Spleen (tissue), 11 donors: Measurements from ENCODE around the gene PPIL1. TPM values are rescaled to one million over a fixed set of nuclear protein-coding genes. Genes with fewer than 3 reads are reported as not detected.

Experiments used
- DNase-seq: peaks from one replicate; pipeline ENCODE4 v3.0.0-alpha.2; 2020
- H3K27ac ChIP-seq, 8 donors: fragments of 200-600 bp; sonication (generic) in 7 of 8; 1 replicate in 4 of 8; 2 replicates in 4 of 8; pipeline versions ENCODE4 v1.5.0 to v1.8.0; 2016 to 2021; ENCODE audit warnings: inconsistent platforms in 4 of 8, mild to moderate bottlenecking in 4 of 8, moderate library complexity in 1 of 8
- H3K27me3 ChIP-seq, 7 donors: fragments of 200-600 bp; sonication (generic) in 6 of 7; replicated peaks in 1 of 7; 1 replicate in 4 of 7; 2 replicates in 3 of 7; pipeline versions ENCODE4 v1.5.0 to v1.8.0; 2016 to 2021; ENCODE audit warnings: inconsistent platforms in 3 of 7, mild to moderate bottlenecking in 1 of 7
- H3K36me3 ChIP-seq, 6 donors: fragments of 200-600 bp; sonication (generic) in 5 of 6; 1 replicate in 4 of 6; 2 replicates in 2 of 6; pipeline versions ENCODE4 v1.5.0 to v1.8.0; 2016 to 2021; ENCODE audit warnings: inconsistent platforms in 2 of 6
- H3K4me1 ChIP-seq, 6 donors: fragments of 200-600 bp; sonication (generic) in 5 of 6; 1 replicate in 3 of 6; 2 replicates in 3 of 6; pipeline versions ENCODE4 v1.5.0 to v1.8.0; 2016 to 2021; ENCODE audit warnings: inconsistent platforms in 3 of 6
- H3K4me3 ChIP-seq, 8 donors: fragments of 200-600 bp; sonication (generic) in 7 of 8; 1 replicate in 4 of 8; 2 replicates in 4 of 8; pipeline versions ENCODE4 v1.5.0 to v1.8.0; 2016 to 2021; ENCODE audit warnings: inconsistent platforms in 4 of 8, mild to moderate bottlenecking in 4 of 8, moderate library complexity in 2 of 8
- H3K9me3 ChIP-seq, 8 donors: fragments of 200-600 bp; sonication (generic) in 7 of 8; 1 replicate in 4 of 8; 2 replicates in 4 of 8; pipeline versions ENCODE4 v1.5.0 to v1.8.0; 2016 to 2021; ENCODE audit warnings: inconsistent platforms in 4 of 8
- CTCF ChIP-seq, 11 experiments: fragments of 200-600 bp in 7 of 11; fragments of 450-650 bp in 4 of 11; sonication (generic) in 4 of 11; IDR thresholded peaks in 8 of 11; conservative IDR thresholded peaks in 3 of 11; 1 replicate in 7 of 11; 2 replicates in 4 of 11; pipeline versions ENCODE4 v1.4.0 to v1.8.0; 2016 to 2021; ENCODE audit warnings: antibody characterized with exemption in 11 of 11, inconsistent platforms in 4 of 11, mild to moderate bottlenecking in 1 of 11
- POLR2A ChIP-seq, 3 donors: fragments of 450-650 bp; IDR thresholded peaks; one replicate each; pipeline ENCODE4 v1.5.1; 2017; ENCODE audit warnings: antibody characterized with exemption in 3 of 3, mild to moderate bottlenecking in 1 of 3
- POLR2AphosphoS5 ChIP-seq, 3 donors: sonication (generic); formaldehyde crosslinking; IDR thresholded peaks; one replicate each; pipeline ENCODE4 v1.5.1; 2017; ENCODE audit warnings: antibody characterized with exemption in 3 of 3
- WGBS, 5 donors: extraction: QIAGEN DNeasy Blood & Tissue Kit in 3 of 5; methylation state at CpG; one replicate each; pipeline versions ENCODE4 v1.1.5 to v1.1.7; 2013 to 2018; 5-methylcytosine and 5-hydroxymethylcytosine counted together
- intact Hi-C: fragments of 100-400 bp; cut with DNase I; formaldehyde crosslinking; loops from one replicate; pipeline ENCODE4 v1.15.0; 2023; ENCODE audit warnings: low total_unique reads
- polyA plus RNA-seq, 3 donors: library from polyadenylated mRNA; stranded (reverse); fragments of 200-250 nt; gene quantifications; one replicate each; pipeline ENCODE4 v1.2.1, GENCODE V29; 2013
- total RNA-seq, 7 donors: library from RNA; depleted of rRNA in 3 of 7; stranded (reverse); fragments of >200 nt in 3 of 7; fragmentation: NEBNext Ultra II Directional in 4 of 7; extraction: Animal tissue kit (Norgen Biotek cat#: 25700) in 4 of 7; gene quantifications; one replicate each; pipeline versions ENCODE4 v1.1.0 to v1.2.1, GENCODE V29; 2016 to 2021
- donor health status: healthy with polysubstance abuse.
- donor health status: DM: no; HTN: no; CAD: no; lungs with moderate emphysema.
- donor health status: DM: no; HTN: no; CAD: no.
- donor health status: Bipolar disorder and iron deficiency.
- donor health status: healthy.
- donor health status: DM: no; HTN: no; CAD: no.
- donor health status: DM: yes; HTN: yes; CAD: no.

The PPIL1 gene
- total and polyA plus RNA-seq, 10 donors = 8.7 to 26.4 (median 13.5) TPM

- Histone ChIP-seq H3K4me3 (no peak overlapping the region), H3K4me1 (peaks cover 0 to 26% (median 12%) of the 10 kb centered on the region in 6 donors), H3K27ac (no peak overlapping the region), H3K27me3 (no peaks in the 10 kb centered on the region), H3K9me3 (no peaks in the 10 kb centered on the region), H3K36me3 (peaks cover 0 to 100% (median 75%) of the 10 kb centered on the region in 6 donors)
- no peak for DNase-seq
- WGBS, 5 donors = 86 to 97% (median 94%) methylated on average over 10 of the region's 10 CpGs
- no peak for TF ChIP-seq POLR2A (IDR thresholded peaks at IDR 0.05)
- no peak for TF ChIP-seq CTCF (IDR thresholded peaks at IDR 0.05 in 8 of 11, conservative IDR thresholded peaks at IDR 0.05 in 3 of 11)
- no peak for TF ChIP-seq POLR2AphosphoS5 (IDR thresholded peaks at IDR 0.05)
- intact Hi-C loops = no loop called here
These were observed 43.1 kb upstream of the PPIL1 start for GRCh38 chr6:36917541-36918193.

- WGBS, 5 donors = 79 to 95% (median 93%) methylated on average over 2 of the region's 2 CpGs
- H3K36me3 ChIP-seq = peaks cover 0 to 94% (median 69%) of the 10 kb centered on the region in 6 donors
These were observed 41.5 kb upstream of the PPIL1 start for GRCh38 chr6:36916126-36916525.

GRCh38 chr6:36915599-36915998 lies 41.0 kb upstream of the PPIL1 start:
- H3K9me3 ChIP-seq = no peaks in the 10 kb centered on the region
- no peak for DNase-seq
- peaks cover 0 to 94% (median 64%) of the 10 kb centered on the region in 6 donors for H3K36me3 ChIP-seq
- peaks cover 4 to 44% (median 25%) of the 10 kb centered on the region in 6 donors for H3K4me1 ChIP-seq
- H3K27me3 ChIP-seq = no peaks in the 10 kb centered on the region
- intact Hi-C loops = no loop called here
- 54 to 92% (median 88%) methylated on average over 4 of the region's 4 CpGs for WGBS, 5 donors
- H3K4me3 ChIP-seq = no peak overlapping the region
- no peak overlapping the region for H3K27ac ChIP-seq
- TF ChIP-seq POLR2AphosphoS5 (IDR thresholded peaks at IDR 0.05) (no peak), CTCF (IDR thresholded peaks at IDR 0.05 in 8 of 11, conservative IDR thresholded peaks at IDR 0.05 in 3 of 11) (no peak)

More at GRCh38 chr6:36916126-36916525, 41.5 kb upstream of the PPIL1 start:
- H3K27me3 ChIP-seq = no peaks in the 10 kb centered on the region
- no peaks in the 10 kb centered on the region for H3K9me3 ChIP-seq
- H3K4me1 ChIP-seq = peaks cover 4 to 41% (median 25%) of the 10 kb centered on the region in 6 donors
- no peak overlapping the region for H3K4me3 ChIP-seq
- H3K27ac ChIP-seq = no peak overlapping the region
- no peak for DNase-seq
- intact Hi-C loops = no loop called here
- no peak for TF ChIP-seq POLR2AphosphoS5 (IDR thresholded peaks at IDR 0.05)
- no peak for TF ChIP-seq CTCF (IDR thresholded peaks at IDR 0.05 in 8 of 11, conservative IDR thresholded peaks at IDR 0.05 in 3 of 11)
- TF ChIP-seq POLR2A (IDR thresholded peaks at IDR 0.05) = no peak

- peaks cover 0 to 93% (median 58%) of the 10 kb centered on the region in 6 donors for H3K36me3 ChIP-seq
- no peak overlapping the region for H3K4me3 ChIP-seq
- intact Hi-C loops = no loop called here
- WGBS, 5 donors = 53 to 75% (median 69%) methylated on average over 10 of the region's 10 CpGs
- TF ChIP-seq POLR2AphosphoS5 (IDR thresholded peaks at IDR 0.05) (no peak), CTCF (IDR thresholded peaks at IDR 0.05 in 8 of 11, conservative IDR thresholded peaks at IDR 0.05 in 3 of 11) (peak in 4 of 11 experiments; percentile 3 to 12 (median 9))
- H3K27me3 ChIP-seq = no peaks in the 10 kb centered on the region
- peak overlapping the region in 3 of 8 donors; percentile 1 to 24 (median 14) for H3K27ac ChIP-seq
- DNase-seq = no peak
- H3K4me1 ChIP-seq = peaks cover 4 to 44% (median 25%) of the 10 kb centered on the region in 6 donors
- H3K9me3 ChIP-seq = no peaks in the 10 kb centered on the region
These were observed 39.7 kb upstream of the PPIL1 start for GRCh38 chr6:36914227-36914794.
